Natural killer cell (primary cell): ENCODE results near the gene SV2B. TPM values are rescaled to one million over a fixed set of nuclear protein-coding genes. Genes with fewer than 3 reads are reported as not detected.
"Not testable (repeated sequence)": the region's sequence is repeated elsewhere in the genome, so short reads cannot be mapped to it uniquely, and the experiment has no call there.

Experiments
- ATAC-seq, 3 donors: fragments of 150-1000 bp in 2 of 3; fragments of 200-7000 bp in 1 of 3; cut with Tn5 transposase; 1 replicate in 1 of 3; 2 replicates in 2 of 3; pipeline ENCODE4 v1.10.0; 2021; ENCODE audit warnings: mild to moderate bottlenecking in 2 of 3, moderate library complexity in 2 of 3
- DNase-seq, 2 donors: peaks; one replicate each; pipeline versions ENCODE4 v3.0.0 to v3.0.0-alpha.2; 2013 to 2021; ENCODE audit warnings: mixed read lengths in 1 of 2
- H3K27ac ChIP-seq: one replicate; pipeline ENCODE4 v1.5.1; 2013; ENCODE audit warnings: mild to moderate bottlenecking, low read length
- H3K27me3 ChIP-seq: one replicate; pipeline ENCODE4 v1.6.1; 2013; ENCODE audit warnings: low read length; ENCODE audit not compliant: control insufficient read depth, insufficient read depth
- H3K36me3 ChIP-seq: one replicate; pipeline ENCODE4 v1.6.1; 2013; ENCODE audit warnings: low read length; ENCODE audit not compliant: control insufficient read depth, insufficient read depth
- H3K4me1 ChIP-seq: one replicate; pipeline ENCODE4 v1.6.1; 2013; ENCODE audit warnings: low read length; ENCODE audit not compliant: control insufficient read depth, insufficient read depth
- H3K4me3 ChIP-seq: one replicate; pipeline ENCODE4 v1.5.1; 2013; ENCODE audit warnings: low read length
- H3K9me3 ChIP-seq: one replicate; pipeline ENCODE4 v1.6.1; 2013; ENCODE audit warnings: low read length; ENCODE audit not compliant: control insufficient read depth, insufficient read depth
- H3K27ac Mint-ChIP-seq, 2 donors: one replicate each; pipeline ENCODE4 v1.8.0; 2022; ENCODE audit warnings: mild to moderate bottlenecking in 2 of 2, mixed read lengths in 2 of 2, moderate library complexity in 1 of 2
- H3K27me3 Mint-ChIP-seq, 2 donors: one replicate each; pipeline ENCODE4 v1.8.0; 2022; ENCODE audit warnings: low read depth in 2 of 2, mixed read lengths in 2 of 2
- H3K36me3 Mint-ChIP-seq: one replicate; pipeline ENCODE4 v1.8.0; 2022; ENCODE audit warnings: mixed read lengths
- H3K4me1 Mint-ChIP-seq, 2 donors: one replicate each; pipeline ENCODE4 v1.8.0; 2022; ENCODE audit warnings: mixed read lengths in 2 of 2
- H3K4me3 Mint-ChIP-seq: one replicate; pipeline ENCODE4 v1.8.0; 2022; ENCODE audit warnings: mild to moderate bottlenecking, moderate library complexity, mixed read lengths
- H3K9me3 Mint-ChIP-seq, 2 donors: one replicate each; pipeline ENCODE4 v1.8.0; 2022; ENCODE audit warnings: mixed read lengths in 2 of 2
- WGBS: methylation state at CpG from one replicate; pipeline ENCODE4 v1.1.7; 2013; ENCODE audit warnings: missing lambda C conversion rate; ENCODE audit not compliant: insufficient coverage; 5-methylcytosine and 5-hydroxymethylcytosine counted together
- intact Hi-C: fragments of 100-400 bp; cut with micrococcal nuclease; formaldehyde crosslinking; loops from one replicate; pipeline ENCODE4 v1.14.2; 2022
- total RNA-seq, 4 donors: library from RNA; stranded (reverse); fragments of 120-200 nt in 1 of 4; gene quantifications; one replicate each; pipeline versions ENCODE4 v1.2.3 to v1.2.4, GENCODE V29; 2013 to 2022
- TF ChIP-seq, protein P1 (sequence below): fragments of 200-600 bp; IDR thresholded peaks from one replicate; pipeline ENCODE4 v1.8.0; 2022; ENCODE audit warnings: antibody characterized with exemption

The SV2B gene
- total RNA-seq, 3 donors from 2014 or later (not counting 1 experiment from before 2014, with no cell fraction given) = not detected

DNA sequence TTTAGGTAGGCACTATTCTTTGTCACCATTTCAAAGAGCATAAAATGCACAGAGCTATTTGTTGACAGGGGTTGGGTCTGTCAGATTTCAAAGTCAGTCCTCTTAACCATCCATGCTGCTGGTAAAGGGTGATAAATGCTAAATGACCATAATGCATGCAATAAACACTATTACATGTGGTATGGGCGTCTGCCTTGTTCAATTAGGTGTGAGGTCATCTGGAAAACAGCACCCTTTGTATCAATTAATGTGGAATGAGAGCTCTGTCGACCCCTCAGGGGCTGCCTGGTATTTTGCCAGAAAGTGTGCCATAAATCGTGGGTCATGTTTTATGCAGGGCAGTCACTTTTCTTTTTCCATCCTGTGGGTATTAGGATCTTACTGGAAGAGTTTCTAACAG lies 235.6 kb downstream of the SV2B start:
- ATAC-seq = no peak
- intact Hi-C loops = no loop called here
- H3K9me3 Mint-ChIP-seq = no peaks in the 10 kb centered on the region

GRCh38 chr15:91336687-91337086 lies 236.6 kb downstream of the SV2B start:
- Histone ChIP-seq H3K9me3 (no peaks in the 10 kb centered on the region), H3K27ac (no peak overlapping the region), H3K27me3 (no peaks in the 10 kb centered on the region), H3K36me3 (no peaks in the 10 kb centered on the region), H3K4me1 (no peaks in the 10 kb centered on the region), H3K4me3 (no peak overlapping the region)
- DNase-seq (no peak), ATAC-seq (no peak)
- Mint-ChIP-seq H3K27me3 (peaks cover 32 to 52% of the 10 kb centered on the region in 2 donors), H3K4me1 (peaks cover 0 to 6% of the 10 kb centered on the region in 2 donors), H3K4me3 (no peak overlapping the region), H3K36me3 (no peaks in the 10 kb centered on the region), H3K9me3 (no peaks in the 10 kb centered on the region), H3K27ac (no peak overlapping the region)
- TF ChIP-seq, protein P1, sequence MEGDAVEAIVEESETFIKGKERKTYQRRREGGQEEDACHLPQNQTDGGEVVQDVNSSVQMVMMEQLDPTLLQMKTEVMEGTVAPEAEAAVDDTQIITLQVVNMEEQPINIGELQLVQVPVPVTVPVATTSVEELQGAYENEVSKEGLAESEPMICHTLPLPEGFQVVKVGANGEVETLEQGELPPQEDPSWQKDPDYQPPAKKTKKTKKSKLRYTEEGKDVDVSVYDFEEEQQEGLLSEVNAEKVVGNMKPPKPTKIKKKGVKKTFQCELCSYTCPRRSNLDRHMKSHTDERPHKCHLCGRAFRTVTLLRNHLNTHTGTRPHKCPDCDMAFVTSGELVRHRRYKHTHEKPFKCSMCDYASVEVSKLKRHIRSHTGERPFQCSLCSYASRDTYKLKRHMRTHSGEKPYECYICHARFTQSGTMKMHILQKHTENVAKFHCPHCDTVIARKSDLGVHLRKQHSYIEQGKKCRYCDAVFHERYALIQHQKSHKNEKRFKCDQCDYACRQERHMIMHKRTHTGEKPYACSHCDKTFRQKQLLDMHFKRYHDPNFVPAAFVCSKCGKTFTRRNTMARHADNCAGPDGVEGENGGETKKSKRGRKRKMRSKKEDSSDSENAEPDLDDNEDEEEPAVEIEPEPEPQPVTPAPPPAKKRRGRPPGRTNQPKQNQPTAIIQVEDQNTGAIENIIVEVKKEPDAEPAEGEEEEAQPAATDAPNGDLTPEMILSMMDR = no peak
- intact Hi-C loops = no loop called here
- WGBS = 50% methylated on average over 2 of the region's 3 CpGs

More for the DNA sequence above, 235.6 kb downstream of the SV2B start:
- no peak overlapping the region for H3K4me3 ChIP-seq
- 71% methylated on average over 3 of the region's 3 CpGs for WGBS
- H3K36me3 ChIP-seq = no peaks in the 10 kb centered on the region
- Mint-ChIP-seq H3K27ac (no peak overlapping the region), H3K4me1 (peaks cover 0 to 6% of the 10 kb centered on the region in 2 donors), H3K36me3 (no peaks in the 10 kb centered on the region), H3K27me3 (peaks cover 28 to 44% of the 10 kb centered on the region in 2 donors), H3K4me3 (no peak overlapping the region)
- H3K4me1 ChIP-seq = no peaks in the 10 kb centered on the region
- H3K27ac ChIP-seq = no peak overlapping the region
- no peaks in the 10 kb centered on the region for H3K27me3 ChIP-seq
- no peak for DNase-seq
- no peaks in the 10 kb centered on the region for H3K9me3 ChIP-seq
- TF ChIP-seq, protein P1 = no peak

DNA sequence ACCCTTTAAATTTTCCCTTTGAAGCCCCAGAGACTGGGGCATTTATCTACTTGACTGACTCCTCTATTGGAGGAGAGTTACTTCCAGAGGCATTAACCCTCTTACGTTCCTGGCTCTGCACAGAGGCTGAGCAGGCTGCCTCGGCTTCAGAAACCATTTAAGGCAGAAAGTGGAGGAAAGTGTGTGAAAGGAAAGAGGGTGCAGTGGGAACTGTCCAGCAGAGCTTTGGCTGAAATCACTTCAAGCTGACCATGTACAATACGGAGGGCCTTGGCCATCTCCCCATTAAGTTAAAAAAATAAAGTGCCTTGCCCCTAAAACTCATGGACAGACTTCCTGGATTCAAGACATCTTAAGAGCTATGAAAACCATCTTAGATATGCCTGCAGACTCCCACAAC lies 238.7 kb downstream of the SV2B start:
- Mint-ChIP-seq H3K27me3 (peaks cover 42 to 69% of the 10 kb centered on the region in 2 donors), H3K4me1 (peaks cover 0 to 7% of the 10 kb centered on the region in 2 donors), H3K9me3 (no peaks in the 10 kb centered on the region), H3K27ac (no peak overlapping the region), H3K4me3 (no peak overlapping the region), H3K36me3 (no peaks in the 10 kb centered on the region)
- Histone ChIP-seq H3K4me3 (no peak overlapping the region), H3K27ac (no peak overlapping the region), H3K27me3 (no peaks in the 10 kb centered on the region), H3K36me3 (no peaks in the 10 kb centered on the region), H3K9me3 (no peaks in the 10 kb centered on the region), H3K4me1 (no peaks in the 10 kb centered on the region)
- WGBS = 34% methylated on average over 3 of the region's 3 CpGs
- ATAC-seq (no peak), DNase-seq (peak in 1 of 2 donors; percentile 18)
- intact Hi-C loops = no loop called here
- TF ChIP-seq, protein P1 = no peak

GRCh38 chr15:91342097-91342496 lies 242.0 kb downstream of the SV2B start:
- peaks cover 4 to 24% of the 10 kb centered on the region in 2 donors for H3K4me1 Mint-ChIP-seq
- WGBS = 90% methylated on average over 7 of the region's 7 CpGs
- no peaks in the 10 kb centered on the region for H3K4me1 ChIP-seq
- no peaks in the 10 kb centered on the region for H3K36me3 ChIP-seq
- no peaks in the 10 kb centered on the region for H3K9me3 ChIP-seq
- no peak overlapping the region for H3K4me3 Mint-ChIP-seq
- H3K27ac Mint-ChIP-seq = no peak overlapping the region
- peaks cover 59 to 80% of the 10 kb centered on the region in 2 donors for H3K27me3 Mint-ChIP-seq
- no peak overlapping the region for H3K4me3 ChIP-seq
- no peak overlapping the region for H3K27ac ChIP-seq
- TF ChIP-seq, protein P1 = no peak
- H3K27me3 ChIP-seq = peaks cover 13% of the 10 kb centered on the region
- DNase-seq (no peak), ATAC-seq (no peak)
- intact Hi-C loops = no loop called here
- no peaks in the 10 kb centered on the region for H3K36me3 Mint-ChIP-seq
- no peaks in the 10 kb centered on the region for H3K9me3 Mint-ChIP-seq

- DNase-seq, H3K27ac Mint-ChIP-seq, ATAC-seq, H3K9me3 Mint-ChIP-seq, H3K9me3 ChIP-seq, H3K36me3 Mint-ChIP-seq, H3K27ac ChIP-seq, H3K4me3 ChIP-seq, intact Hi-C loops, H3K36me3 ChIP-seq, H3K4me3 Mint-ChIP-seq: not testable (repeated sequence)
- Histone ChIP-seq H3K27me3 (peaks cover 27% of the 10 kb centered on the region), H3K4me1 (peaks cover 17% of the 10 kb centered on the region)
- H3K27me3 Mint-ChIP-seq = peaks cover 54 to 82% of the 10 kb centered on the region in 2 donors
- no CpG with 5 or more reads among the region's 3 CpGs for WGBS
- H3K4me1 Mint-ChIP-seq = peaks cover 28 to 50% of the 10 kb centered on the region in 2 donors
Observed at GRCh38 chr15:91344912-91345311, 244.9 kb downstream of the SV2B start.
